DOHH2 (cell line): ENCODE data around the gene ZNF319.

Experiments
- H3F3A ChIP-seq: fragments of 200-600 bp; sonication (generic), shearing (Covaris generic); 2 replicates; pipeline ENCODE4 v1.6.0; 2016; ENCODE audit warnings: antibody characterized with exemption, mild to moderate bottlenecking; ENCODE audit not compliant: control insufficient read depth, insufficient read depth
- H3K27ac ChIP-seq: fragments of 200-600 bp; sonication (generic); 2 replicates; pipeline ENCODE4 v1.5.1; 2014; ENCODE audit warnings: low read depth, mild to moderate bottlenecking, low read length, moderate library complexity
- H3K27me3 ChIP-seq: fragments of 200-600 bp; sonication (generic); 2 replicates; pipeline ENCODE4 v1.6.1; 2014; ENCODE audit warnings: mild to moderate bottlenecking, low read length, mixed read lengths; ENCODE audit not compliant: control insufficient read depth
- H3K36me3 ChIP-seq: fragments of 200-600 bp; sonication (generic); 2 replicates; pipeline ENCODE4 v1.6.1; 2014; ENCODE audit warnings: mild to moderate bottlenecking, low read length, moderate library complexity, mixed read lengths; ENCODE audit not compliant: control insufficient read depth
- H3K4me1 ChIP-seq: fragments of 200-600 bp; sonication (generic); 2 replicates; pipeline ENCODE4 v1.6.1; 2014; ENCODE audit warnings: mild to moderate bottlenecking, low read length, mixed read lengths; ENCODE audit not compliant: control insufficient read depth
- H3K4me2 ChIP-seq: fragments of 200-600 bp; sonication (generic); 2 replicates; pipeline ENCODE4 v1.6.0; 2014; ENCODE audit warnings: mild to moderate bottlenecking, low read length, moderate library complexity
- H3K4me3 ChIP-seq: fragments of 200-600 bp; sonication (generic); 2 replicates; pipeline ENCODE4 v1.5.1; 2014; ENCODE audit warnings: mild to moderate bottlenecking, low read length, mixed read lengths
- H3K79me2 ChIP-seq: fragments of 200-600 bp; sonication (generic); 2 replicates; pipeline ENCODE4 v1.6.1; 2014; ENCODE audit warnings: mild to moderate bottlenecking, low read length, mixed read lengths; ENCODE audit not compliant: control insufficient read depth
- H3K9me2 ChIP-seq: fragments of 200-600 bp; sonication (generic); replicated peaks from 2 replicates; pipeline ENCODE4 v1.6.1; 2014; ENCODE audit warnings: mild to moderate bottlenecking, low read length, mixed read lengths; ENCODE audit not compliant: control insufficient read depth
- H3K9me3 ChIP-seq: fragments of 200-600 bp; sonication (generic); 2 replicates; pipeline ENCODE4 v1.6.1; 2014; ENCODE audit warnings: antibody characterized with exemption, low read length, mixed read lengths; ENCODE audit not compliant: control insufficient read depth, insufficient read depth
- H4K20me1 ChIP-seq: fragments of 200-600 bp; sonication (generic); 2 replicates; pipeline ENCODE4 v1.6.0; 2014; ENCODE audit warnings: low read depth, mild to moderate bottlenecking, antibody characterized with exemption, low read length, moderate library complexity; ENCODE audit not compliant: control insufficient read depth, insufficient read depth
- CTCF ChIP-seq: fragments of 200-600 bp; sonication (generic); IDR thresholded peaks from one replicate; pipeline ENCODE4 v1.5.1; 2014; ENCODE audit warnings: antibody characterized with exemption, mild to moderate bottlenecking, low read depth, low read length; ENCODE audit not compliant: poor library complexity, severe bottlenecking
- EZH2phosphoT487 ChIP-seq: fragments of 200-600 bp; sonication (generic); IDR thresholded peaks from 2 replicates; pipeline ENCODE4 v1.6.1; 2017; ENCODE audit warnings: borderline replicate concordance, mild to moderate bottlenecking, antibody characterized with exemption, low read length, moderate library complexity, mixed read lengths

The ZNF319 gene

DNA sequence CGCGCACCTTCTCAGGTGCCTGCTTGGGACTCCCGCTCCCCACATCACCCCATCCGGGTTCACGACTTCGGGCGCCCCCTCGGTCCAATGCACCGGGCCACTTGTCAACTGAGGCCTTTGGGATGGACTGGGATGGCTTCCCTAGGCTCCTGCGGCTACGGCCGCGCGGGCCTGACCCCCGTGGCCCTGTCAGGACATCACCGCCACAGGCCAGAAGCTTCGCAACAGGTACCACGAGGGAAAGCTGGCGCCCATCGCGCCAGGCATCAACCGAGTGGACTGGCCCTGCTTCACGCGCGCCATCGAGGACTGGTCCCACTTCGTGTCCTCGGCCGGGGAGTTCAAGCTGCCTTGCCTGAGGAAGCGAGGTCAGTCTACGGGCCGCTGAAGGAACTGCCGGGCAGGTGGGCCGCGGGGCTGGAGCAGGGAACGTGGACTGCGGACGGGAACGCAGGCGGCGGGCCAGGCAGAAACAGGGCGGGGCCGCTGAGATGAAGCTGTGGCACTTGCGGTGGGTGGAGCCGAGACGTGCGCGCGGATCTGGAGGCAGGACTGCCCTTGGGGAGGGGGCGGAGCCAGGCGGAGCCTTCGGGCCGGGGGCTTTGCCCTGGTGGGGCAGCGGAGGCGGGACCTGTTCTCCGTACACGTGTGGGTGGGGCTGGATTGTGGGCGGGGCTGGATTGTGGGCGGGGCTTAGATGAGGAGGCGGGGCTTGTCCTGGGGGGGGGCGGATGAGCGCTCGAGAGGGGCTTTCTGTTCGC, 15.8 kb downstream of the ZNF319 start:
- no peaks in the 10 kb centered on the region for H4K20me1 ChIP-seq
- no peaks in the 10 kb centered on the region for H3F3A ChIP-seq
- H3K36me3 ChIP-seq = no peaks in the 10 kb centered on the region
- peaks cover 8% of the 10 kb centered on the region for H3K27me3 ChIP-seq
- peaks cover 4% of the 10 kb centered on the region for H3K4me1 ChIP-seq
- no peak overlapping the region for H3K4me2 ChIP-seq
- TF ChIP-seq CTCF (no peak), EZH2phosphoT487 (no peak)
- H3K9me3 ChIP-seq = no peaks in the 10 kb centered on the region
- no peaks in the 10 kb centered on the region for H3K79me2 ChIP-seq
- no peaks in the 10 kb centered on the region for H3K9me2 ChIP-seq
- H3K4me3 ChIP-seq = no peak overlapping the region
- H3K27ac ChIP-seq = no peak overlapping the region

DNA sequence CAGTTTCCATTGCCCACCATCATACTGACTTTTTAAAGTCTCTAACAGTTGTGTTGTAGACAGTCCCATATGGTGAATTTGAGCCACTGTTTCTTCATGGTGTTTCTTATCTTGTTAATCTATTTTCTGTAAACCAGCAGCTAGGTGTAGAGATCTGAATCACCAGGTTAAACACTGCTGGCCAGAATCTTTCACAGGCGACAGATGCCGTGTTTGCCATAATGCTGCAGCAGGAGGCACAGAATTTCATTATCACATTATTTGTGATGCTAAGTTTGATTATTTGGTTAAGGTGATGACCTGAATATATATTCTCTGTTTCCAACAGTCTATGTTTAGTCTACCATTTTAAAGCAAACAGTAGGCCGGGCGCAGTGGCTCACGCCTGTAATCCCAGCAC, 18.1 kb downstream of the ZNF319 start:
- Histone ChIP-seq H4K20me1 (no peaks in the 10 kb centered on the region), H3K27ac (no peak overlapping the region), H3K36me3 (no peaks in the 10 kb centered on the region), H3K27me3 (peaks cover 8% of the 10 kb centered on the region), H3K4me3 (no peak overlapping the region), H3K79me2 (no peaks in the 10 kb centered on the region), H3K4me1 (peaks cover 4% of the 10 kb centered on the region), H3K9me3 (no peaks in the 10 kb centered on the region), H3F3A (no peaks in the 10 kb centered on the region), H3K4me2 (no peak overlapping the region), H3K9me2 (no peaks in the 10 kb centered on the region)
- TF ChIP-seq EZH2phosphoT487 = no peak
- no peak for TF ChIP-seq CTCF

DNA sequence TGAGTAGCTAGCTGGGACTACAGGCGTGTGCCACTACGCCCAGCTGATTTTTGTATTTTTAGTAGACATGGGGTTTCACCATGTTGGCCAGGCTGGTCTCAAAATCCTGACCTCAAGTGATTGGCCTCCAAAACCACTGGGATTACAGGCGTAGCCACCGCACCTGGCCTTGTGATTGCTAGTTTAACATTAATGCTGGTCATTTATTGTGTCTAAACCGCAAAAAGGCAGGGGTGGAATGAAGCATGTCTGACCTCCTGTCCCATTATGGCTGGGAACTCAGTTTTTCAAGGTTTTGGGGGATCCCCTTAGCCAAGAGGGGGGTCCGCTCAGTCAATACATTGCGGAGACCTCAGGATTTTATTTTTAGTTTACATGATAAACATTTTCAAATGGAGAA, 18.8 kb downstream of the ZNF319 start:
- Histone ChIP-seq H3K4me2 (no peak overlapping the region), H3K4me3 (no peak overlapping the region), H3K27me3 (peaks cover 8% of the 10 kb centered on the region), H3K9me2 (no peaks in the 10 kb centered on the region), H4K20me1 (no peaks in the 10 kb centered on the region), H3F3A (no peaks in the 10 kb centered on the region), H3K27ac (no peak overlapping the region), H3K4me1 (peaks cover 4% of the 10 kb centered on the region), H3K9me3 (no peaks in the 10 kb centered on the region), H3K36me3 (no peaks in the 10 kb centered on the region), H3K79me2 (no peaks in the 10 kb centered on the region)
- TF ChIP-seq CTCF (no peak), EZH2phosphoT487 (no peak)
